ENCODE measurements around the gene HK3.

DNA sequence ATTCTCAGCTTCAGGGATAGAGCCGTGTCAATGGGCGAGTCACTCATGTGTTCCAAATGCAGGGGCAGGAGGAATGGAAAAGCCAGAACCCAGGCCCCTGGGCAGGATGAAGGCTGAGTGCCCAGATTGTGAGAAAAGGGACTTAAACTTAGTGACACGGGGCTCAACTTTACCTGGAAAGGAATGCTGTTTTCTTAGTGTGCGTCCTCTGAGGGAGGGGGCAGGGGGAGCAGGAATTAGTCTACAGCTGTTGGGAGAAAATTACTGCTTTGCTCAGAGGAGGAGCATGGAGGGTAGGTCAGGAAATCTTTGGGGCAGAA is 14.6 kb downstream of the HK3 start:
- TF ChIP-seq BHLHE40 (IDR thresholded peaks at IDR 0.05; ENCODE audit: borderline replicate concordance) (no peak), HDGF (IDR thresholded peaks at IDR 0.05; ENCODE audit: borderline replicate concordance) (no peak), FOXM1 (IDR thresholded peaks at IDR 0.05; ENCODE audit: borderline replicate concordance) (no peak), SUZ12 (IDR thresholded peaks at IDR 0.05) (no peak), ELF4 (IDR thresholded peaks at IDR 0.05) (no peak), FOXA1 (IDR thresholded peaks at IDR 0.05) (no peak), L3MBTL2 (conservative IDR thresholded peaks at IDR 0.05) (no peak), ARNT (IDR thresholded peaks at IDR 0.05) (no peak), SP1 (IDR thresholded peaks at IDR 0.05) (no peak), NFRKB (IDR thresholded peaks at IDR 0.05) (no peak), TARDBP (IDR thresholded peaks at IDR 0.05) (no peak)

All from HEK293T (cell line).